Medulla oblongata (tissue), 1 donor: ENCODE measurements around the gene SART1.
"Not testable (repeated sequence)": the region's sequence is repeated elsewhere in the genome, so short reads cannot be mapped to it uniquely, and the experiment has no call there.

Source experiments
- DNase-seq: peaks from one replicate; pipeline ENCODE4 v3.0.0-alpha.2; 2015; ENCODE audit errors: extremely low spot score

The SART1 gene

GRCh38 chr11:65934014-65934413 is 27.5 kb upstream of the SART1 start:
- DNase-seq: no peak

GRCh38 chr11:65937766-65938165 is 23.8 kb upstream of the SART1 start:
- no peak for DNase-seq

- DNase-seq: no peak
These were observed 19.7 kb upstream of the SART1 start for GRCh38 chr11:65941720-65942310.

GRCh38 chr11:65942531-65942930 is 19.0 kb upstream of the SART1 start:
- no peak for DNase-seq

GRCh38 chr11:65944191-65944590 is 17.3 kb upstream of the SART1 start:
- DNase-seq: no peak

- no peak for DNase-seq
These were observed 16.8 kb upstream of the SART1 start for GRCh38 chr11:65944767-65945166.

GRCh38 chr11:65945430-65945911 is 16.1 kb upstream of the SART1 start, which contains the start of gene TSGA10IP:
TSS of gene TSGA10IP (plus strand) at chr11:65945480. CDS start at chr11:65945676, 196 bp downstream.
- DNase-seq: no peak

- no peak for DNase-seq
These were observed 15.5 kb upstream of the SART1 start for GRCh38 chr11:65945941-65946558.

- no peak for DNase-seq
These were observed 14.9 kb upstream of the SART1 start for GRCh38 chr11:65946655-65947054.

- DNase-seq: no peak
These were observed 14.4 kb upstream of the SART1 start for GRCh38 chr11:65947133-65947532.

GRCh38 chr11:65947603-65948125 is 13.9 kb upstream of the SART1 start:
- DNase-seq: no peak

- DNase-seq: not testable (repeated sequence)
These were observed 10.8 kb upstream of the SART1 start for GRCh38 chr11:65950711-65951110.

- not testable (repeated sequence) for DNase-seq
These were observed 9.9 kb upstream of the SART1 start for GRCh38 chr11:65951641-65952040.

- DNase-seq: no peak
These were observed 9.4 kb upstream of the SART1 start for GRCh38 chr11:65952052-65952521.

- no peak for DNase-seq
These were observed 8.1 kb upstream of the SART1 start for GRCh38 chr11:65953471-65953870.

- DNase-seq: no peak
These were observed 6.8 kb upstream of the SART1 start for GRCh38 chr11:65954771-65955170.

- no peak for DNase-seq
These were observed 3.2 kb upstream of the SART1 start for GRCh38 chr11:65958291-65958690.

GRCh38 chr11:65958774-65959420 is 2.6 kb upstream of the SART1 start:
- no peak for DNase-seq

GRCh38 chr11:65960824-65961266 is 689 bp upstream of the SART1 start:
- DNase-seq: no peak

- DNase-seq: no peak
These were observed 619 bp downstream of the SART1 start for GRCh38 chr11:65962141-65962564.

GRCh38 chr11:65964906-65965305 is 3.4 kb downstream of the SART1 start:
- DNase-seq: no peak

- no peak for DNase-seq
These were observed 4.6 kb downstream of the SART1 start for GRCh38 chr11:65965986-65966762.
